HEK293T (cell line): ENCODE measurements around the gene VWA1.

Experiments
- ARNT ChIP-seq: fragments of 450-650 bp; IDR thresholded peaks from 2 replicates; pipeline ENCODE4 v1.6.1; 2017; ENCODE audit warnings: mild to moderate bottlenecking
- BHLHE40 ChIP-seq: fragments of 450-650 bp; IDR thresholded peaks from 2 replicates; pipeline ENCODE4 v1.6.1; 2016; ENCODE audit warnings: mild to moderate bottlenecking, moderate library complexity, borderline replicate concordance
- ELF4 ChIP-seq: fragments of 450-650 bp; IDR thresholded peaks from 2 replicates; pipeline ENCODE4 v1.6.1; 2017; ENCODE audit warnings: antibody characterized with exemption
- FOXK2 ChIP-seq: fragments of 450-650 bp; IDR thresholded peaks from 2 replicates; pipeline ENCODE4 v1.6.1; 2016; ENCODE audit warnings: mild to moderate bottlenecking
- HDGF ChIP-seq: fragments of 450-650 bp; IDR thresholded peaks from 2 replicates; pipeline ENCODE4 v1.6.1; 2017; ENCODE audit warnings: antibody characterized with exemption, borderline replicate concordance
- LEF1 ChIP-seq: fragments of 450-650 bp; IDR thresholded peaks from 2 replicates; pipeline ENCODE4 v1.6.1; 2017; ENCODE audit warnings: mild to moderate bottlenecking, borderline replicate concordance
- SP1 ChIP-seq: fragments of 450-650 bp; IDR thresholded peaks from 2 replicates; pipeline ENCODE4 v1.6.1; 2017
- SUZ12 ChIP-seq: fragments of 450-650 bp; IDR thresholded peaks from 2 replicates; pipeline ENCODE4 v1.6.1; 2016; ENCODE audit warnings: mild to moderate bottlenecking

- no peak for TF ChIP-seq FOXK2
- TF ChIP-seq SUZ12 = no peak
- no peak for TF ChIP-seq BHLHE40
- TF ChIP-seq ARNT = no peak
- no peak for TF ChIP-seq SP1
- TF ChIP-seq ELF4 = no peak
- TF ChIP-seq LEF1 = no peak
- TF ChIP-seq HDGF = no peak
Measured at GRCh38 chr1:1451696-1452364, 16.3 kb downstream of the VWA1 start.
